Left renal cortex interstitium (tissue), 4 donors: Measurements from ENCODE around the gene ADGRA1. TPM values are rescaled to one million over a fixed set of nuclear protein-coding genes. Genes with fewer than 3 reads are reported as not detected.
"Not testable (repeated sequence)": the region's sequence is repeated elsewhere in the genome, so short reads cannot be mapped to it uniquely, and the experiment has no call there.

ENCODE experiments used
- DNase-seq, 4 donors: peaks; one replicate each; pipeline ENCODE4 v3.0.0-alpha.2; 2013; ENCODE audit warnings: low read depth in 4 of 4, low spot score in 2 of 4, missing footprints in 1 of 4
- polyA plus RNA-seq, 4 donors: library from polyadenylated mRNA; unstranded; fragments of 120-200 nt; gene quantifications; one replicate each; pipeline ENCODE4 v1.2.1, GENCODE V29; 2013; ENCODE audit not compliant: insufficient read length in 4 of 4

ADGRA1 gene
- polyA plus RNA-seq, 4 donors = 1.4 to 1.6 (median 1.6) TPM

GRCh38 chr10:133170092-133170491, 82.4 kb downstream of the ADGRA1 start:
- DNase-seq = no peak

- DNase-seq = no peak
These were observed 86.3 kb downstream of the ADGRA1 start for GRCh38 chr10:133173860-133174640.

GRCh38 chr10:133174689-133175263, 87.1 kb downstream of the ADGRA1 start:
- no peak for DNase-seq

- DNase-seq = not testable (repeated sequence)
These were observed 87.9 kb downstream of the ADGRA1 start for GRCh38 chr10:133175624-133176023.

GRCh38 chr10:133176546-133176945, 88.8 kb downstream of the ADGRA1 start:
- DNase-seq = no peak

GRCh38 chr10:133177380-133178157, 89.8 kb downstream of the ADGRA1 start:
- no peak for DNase-seq

- DNase-seq = no peak
These were observed 90.8 kb downstream of the ADGRA1 start for GRCh38 chr10:133178357-133179127.

GRCh38 chr10:133179128-133179520, 91.4 kb downstream of the ADGRA1 start:
- DNase-seq = no peak

GRCh38 chr10:133179651-133180050, 91.9 kb downstream of the ADGRA1 start:
- DNase-seq = no peak

- no peak for DNase-seq
These were observed 92.7 kb downstream of the ADGRA1 start for GRCh38 chr10:133180192-133180964.

GRCh38 chr10:133180965-133181639, 93.4 kb downstream of the ADGRA1 start:
- no peak for DNase-seq

Other genes with a start within 250 kb of the ADGRA1 start
- gene CFAP46, start 145.4 kb upstream of the ADGRA1 start, polyA plus RNA-seq = 10 to 100 TPM in 2 of 4 donors, 1 to 10 TPM in 2; 6.2 to 12.3 (median 9.4) TPM
- 10 to 100 TPM in 2 of 4 donors, 1 to 10 TPM in 2; 4.5 to 11.4 (median 8.2) TPM for gene KNDC1, start 72.3 kb downstream of the ADGRA1 start, polyA plus RNA-seq
- under 1 TPM in 1 of 4 donors, not detected in 3; 0.09 TPM for gene UTF1, start 142.3 kb downstream of the ADGRA1 start, polyA plus RNA-seq
- gene VENTX, start 149.9 kb downstream of the ADGRA1 start, polyA plus RNA-seq = under 1 TPM; 0.08 to 0.24 (median 0.15) TPM
- gene ADAM8, start 188.9 kb downstream of the ADGRA1 start, polyA plus RNA-seq = 1 to 10 TPM; 1.3 to 4.1 (median 2.6) TPM
- gene TUBGCP2, start 220.9 kb downstream of the ADGRA1 start, polyA plus RNA-seq = 10 to 100 TPM; 62.0 to 77.6 (median 70.2) TPM
- gene ZNF511, start 221.0 kb downstream of the ADGRA1 start, polyA plus RNA-seq = 10 to 100 TPM; 32.0 to 53.7 (median 38.7) TPM
- under 1 TPM in 2 of 4 donors, not detected in 2; 0.31 to 0.73 TPM for gene CALY, start 249.0 kb downstream of the ADGRA1 start, polyA plus RNA-seq